Endodermal cell (in vitro differentiated cells): ENCODE measurements around the gene ASPG. TPM values are rescaled to one million over a fixed set of nuclear protein-coding genes. Genes with fewer than 3 reads are reported as not detected.
A peak's percentile ranks its signal among the peaks of the same experiment; 100 is the strongest.

Experiments used
- DNase-seq: peaks from one replicate; pipeline ENCODE4 v3.0.0-alpha.2; 2017
- H3K27ac ChIP-seq: 2 replicates; pipeline ENCODE4 v1.5.1; 2013; ENCODE audit warnings: mild to moderate bottlenecking, low read depth, low read length, moderate library complexity
- H3K27me3 ChIP-seq: 2 replicates; pipeline ENCODE4 v1.6.1; 2013; ENCODE audit warnings: mild to moderate bottlenecking, low read length, moderate library complexity; ENCODE audit not compliant: insufficient read depth, control insufficient read depth, poor library complexity, severe bottlenecking
- H3K36me3 ChIP-seq: 2 replicates; pipeline ENCODE4 v1.7.0; 2013; ENCODE audit warnings: mild to moderate bottlenecking, low read length, moderate library complexity; ENCODE audit not compliant: control insufficient read depth, insufficient read depth
- H3K4me1 ChIP-seq: one replicate; pipeline ENCODE4 v1.7.0; 2013; ENCODE audit warnings: low read length; ENCODE audit not compliant: control insufficient read depth, insufficient read depth
- H3K4me3 ChIP-seq: 2 replicates; pipeline ENCODE4 v1.5.1; 2013; ENCODE audit warnings: mild to moderate bottlenecking, low read length, moderate library complexity
- H3K9ac ChIP-seq: 2 replicates; pipeline ENCODE4 v1.6.1; 2013; ENCODE audit warnings: mild to moderate bottlenecking, low read length, moderate library complexity; ENCODE audit not compliant: poor library complexity, severe bottlenecking; ENCODE audit errors: extremely low read depth
- H3K9me3 ChIP-seq: 2 replicates; pipeline ENCODE4 v1.6.1; 2013; ENCODE audit warnings: mild to moderate bottlenecking, low read length, moderate library complexity; ENCODE audit not compliant: control insufficient read depth
- H3K27ac Mint-ChIP-seq: 2 replicates; pipeline ENCODE4 v1.8.0; 2020; ENCODE audit warnings: mixed read lengths
- H3K27me3 Mint-ChIP-seq: 2 replicates; pipeline ENCODE4 v1.8.0; 2021; ENCODE audit warnings: mild to moderate bottlenecking, mixed read lengths; ENCODE audit not compliant: insufficient read depth
- H3K36me3 Mint-ChIP-seq: 2 replicates; pipeline ENCODE4 v1.8.0; 2020; ENCODE audit warnings: low read depth, mixed read lengths
- H3K4me1 Mint-ChIP-seq: 2 replicates; pipeline ENCODE4 v1.8.0; 2020; ENCODE audit warnings: mixed read lengths
- H3K4me3 Mint-ChIP-seq: 2 replicates; pipeline ENCODE4 v1.8.0; 2020; ENCODE audit warnings: mild to moderate bottlenecking, moderate library complexity, mixed read lengths
- H3K9me3 Mint-ChIP-seq: 2 replicates; pipeline ENCODE4 v1.8.0; 2020; ENCODE audit warnings: mild to moderate bottlenecking, mixed read lengths
- CTCF ChIP-seq: fragments of 200-600 bp; sonication (generic); conservative IDR thresholded peaks from 2 replicates; pipeline ENCODE4 v1.5.0; 2021; ENCODE audit warnings: antibody characterized with exemption, mild to moderate bottlenecking
- WGBS, 2 experiments: methylation state at CpG; one replicate each; pipeline versions ENCODE4 v1.1.5 to v1.1.7; 2013; ENCODE audit warnings: missing lambda C conversion rate in 2 of 2, mixed read lengths in 1 of 2; ENCODE audit not compliant: insufficient coverage in 1 of 2, insufficient read length in 1 of 2; 5-methylcytosine and 5-hydroxymethylcytosine counted together
- total RNA-seq, 2 donors: library from RNA; stranded (reverse); fragmentation: NEBNext Ultra II Directional in 1 of 2; extraction: Animal tissue kit (Norgen Biotek cat#: 25700) in 1 of 2; gene quantifications; 2 replicates in 1 of 2; 3 replicates in 1 of 2; pipeline ENCODE4 v1.2.1, GENCODE V29; 2021

ASPG gene
- total RNA-seq, 2 donors from 2014 or later, result 0.71 to 1.4 TPM

- Mint-ChIP-seq H3K4me3 (no peak overlapping the region), H3K4me1 (no peaks in the 10 kb centered on the region), H3K27ac (no peak overlapping the region), H3K36me3 (no peaks in the 10 kb centered on the region), H3K27me3 (peaks cover 66% of the 10 kb centered on the region), H3K9me3 (peaks cover 9% of the 10 kb centered on the region)
- Histone ChIP-seq H3K4me3 (no peak overlapping the region), H3K9me3 (no peaks in the 10 kb centered on the region), H3K36me3 (no peaks in the 10 kb centered on the region), H3K4me1 (no peaks in the 10 kb centered on the region), H3K27me3 (peaks cover 73% of the 10 kb centered on the region), H3K27ac (no peak overlapping the region), H3K9ac (no peak overlapping the region)
- WGBS, 2 experiments, result 84 to 92% methylated on average over 2 to 3 of the region's 3 CpGs
- DNase-seq, result peak; percentile 33
- no peak for TF ChIP-seq CTCF
These were observed 33.6 kb downstream of the ASPG start for GRCh38 chr14:104119119-104119487.

GRCh38 chr14:104119488-104120251 is 34.2 kb downstream of the ASPG start:
- no peak overlapping the region for H3K27ac Mint-ChIP-seq
- peaks cover 10% of the 10 kb centered on the region for H3K9me3 Mint-ChIP-seq
- no peaks in the 10 kb centered on the region for H3K4me1 Mint-ChIP-seq
- H3K4me1 ChIP-seq, result no peaks in the 10 kb centered on the region
- peak; percentile 61 for DNase-seq
- no peaks in the 10 kb centered on the region for H3K36me3 Mint-ChIP-seq
- 84 to 85% methylated on average over 16 to 18 of the region's 18 CpGs for WGBS, 2 experiments
- H3K9ac ChIP-seq, result no peak overlapping the region
- no peak for TF ChIP-seq CTCF
- no peaks in the 10 kb centered on the region for H3K9me3 ChIP-seq
- H3K4me3 ChIP-seq, result no peak overlapping the region
- H3K27ac ChIP-seq, result no peak overlapping the region
- H3K27me3 Mint-ChIP-seq, result peaks cover 62% of the 10 kb centered on the region
- H3K27me3 ChIP-seq, result peaks cover 73% of the 10 kb centered on the region
- H3K4me3 Mint-ChIP-seq, result no peak overlapping the region
- no peaks in the 10 kb centered on the region for H3K36me3 ChIP-seq

GRCh38 chr14:104120281-104120741 is 34.8 kb downstream of the ASPG start:
- Histone ChIP-seq H3K9me3 (no peaks in the 10 kb centered on the region), H3K27ac (no peak overlapping the region), H3K4me1 (no peaks in the 10 kb centered on the region), H3K27me3 (peaks cover 67% of the 10 kb centered on the region), H3K36me3 (no peaks in the 10 kb centered on the region), H3K4me3 (no peak overlapping the region), H3K9ac (no peak overlapping the region)
- Mint-ChIP-seq H3K27me3 (peaks cover 55% of the 10 kb centered on the region), H3K27ac (no peak overlapping the region), H3K36me3 (no peaks in the 10 kb centered on the region), H3K4me1 (no peaks in the 10 kb centered on the region), H3K9me3 (peaks cover 17% of the 10 kb centered on the region), H3K4me3 (no peak overlapping the region)
- TF ChIP-seq CTCF, result no peak
- peak; percentile 33 for DNase-seq
- 89% methylated on average over 4 to 5 of the region's 5 CpGs for WGBS, 2 experiments
